SK-N-SH (cell line): Measurements from ENCODE around the gene DNMBP.

Source experiments
- EP300 ChIP-seq, 2 experiments: IDR thresholded peaks; 2 replicates each; pipeline versions ENCODE4 v1.4.0 to v1.6.1; 2012; ENCODE audit warnings: borderline replicate concordance in 1 of 2, low read depth in 1 of 2, low read length in 1 of 2
- EZH2phosphoT487 ChIP-seq: fragments of 200-600 bp; sonication (generic); IDR thresholded peaks from 2 replicates; pipeline ENCODE4 v1.6.1; 2017; ENCODE audit warnings: low read depth, mixed run types, mild to moderate bottlenecking, antibody characterized with exemption, moderate library complexity, borderline replicate concordance
- NFIC ChIP-seq: IDR thresholded peaks from 2 replicates; pipeline ENCODE4 v1.4.0; 2012; ENCODE audit warnings: borderline replicate concordance
- RFX5 ChIP-seq: IDR thresholded peaks from 2 replicates; pipeline ENCODE4 v1.6.1; 2012; ENCODE audit warnings: mild to moderate bottlenecking, improper control_type of control experiment, low read length
- RXRA ChIP-seq: IDR thresholded peaks from 2 replicates; pipeline ENCODE4 v1.4.0; 2012; ENCODE audit warnings: low read depth, mild to moderate bottlenecking, borderline replicate concordance
- TAF1 ChIP-seq: IDR thresholded peaks from 2 replicates; pipeline ENCODE4 v1.6.1; 2012; ENCODE audit warnings: low read depth, mild to moderate bottlenecking, low read length, moderate library complexity, borderline replicate concordance
- TCF12 ChIP-seq: IDR thresholded peaks from 2 replicates; pipeline ENCODE4 v1.4.0; 2012
- TF ChIP-seq, protein P1 (sequence below): fragments of 200-600 bp; sonication (generic); IDR thresholded peaks from 2 replicates; pipeline ENCODE4 v1.6.1; 2017; ENCODE audit warnings: antibody characterized with exemption, mild to moderate bottlenecking, moderate library complexity
- TF ChIP-seq, protein P2 (sequence below): fragments of 150-350 bp; IDR thresholded peaks from 2 replicates; pipeline ENCODE4 v1.6.1; 2017; ENCODE audit warnings: antibody characterized with exemption, low read length, low read depth, borderline replicate concordance
- TF ChIP-seq, protein P3 (sequence below): IDR thresholded peaks from 2 replicates; pipeline ENCODE4 v1.6.1; 2012; ENCODE audit warnings: mild to moderate bottlenecking, low read depth, low read length, moderate library complexity

DNA sequence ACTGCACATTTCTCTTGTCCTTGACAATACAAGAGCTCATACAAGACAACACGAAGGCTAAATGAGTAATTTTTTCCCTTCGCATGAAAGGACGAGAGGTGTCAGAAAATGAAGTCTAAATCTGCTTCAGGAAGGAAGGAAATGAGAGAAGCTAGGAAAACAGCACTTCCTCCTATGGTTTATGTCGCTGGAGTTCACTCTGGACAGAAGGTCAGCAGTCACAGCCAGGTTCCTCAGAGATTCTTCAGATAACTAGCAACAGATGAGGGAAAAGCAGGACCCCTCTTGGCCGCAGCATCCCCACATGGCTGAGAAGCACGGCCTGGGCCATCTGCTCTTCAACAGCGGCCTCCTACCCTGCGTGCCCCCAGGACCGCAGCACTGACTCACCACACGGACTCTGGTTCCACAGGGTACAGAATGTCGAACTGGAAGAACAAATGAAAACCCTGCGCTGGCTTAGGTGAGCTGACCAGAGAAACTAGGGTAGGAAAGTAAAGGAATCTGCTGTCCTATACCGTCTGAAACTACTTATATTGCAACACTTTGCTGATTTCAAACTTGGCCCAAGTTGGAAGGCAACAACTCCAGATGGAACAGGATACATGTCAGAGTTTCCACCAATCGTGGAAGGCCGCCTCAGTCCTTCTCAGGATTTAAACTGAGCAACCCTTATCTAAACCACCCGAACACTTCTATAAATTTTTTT, 26.3 kb downstream of the DNMBP start:
- TF ChIP-seq, protein P1, sequence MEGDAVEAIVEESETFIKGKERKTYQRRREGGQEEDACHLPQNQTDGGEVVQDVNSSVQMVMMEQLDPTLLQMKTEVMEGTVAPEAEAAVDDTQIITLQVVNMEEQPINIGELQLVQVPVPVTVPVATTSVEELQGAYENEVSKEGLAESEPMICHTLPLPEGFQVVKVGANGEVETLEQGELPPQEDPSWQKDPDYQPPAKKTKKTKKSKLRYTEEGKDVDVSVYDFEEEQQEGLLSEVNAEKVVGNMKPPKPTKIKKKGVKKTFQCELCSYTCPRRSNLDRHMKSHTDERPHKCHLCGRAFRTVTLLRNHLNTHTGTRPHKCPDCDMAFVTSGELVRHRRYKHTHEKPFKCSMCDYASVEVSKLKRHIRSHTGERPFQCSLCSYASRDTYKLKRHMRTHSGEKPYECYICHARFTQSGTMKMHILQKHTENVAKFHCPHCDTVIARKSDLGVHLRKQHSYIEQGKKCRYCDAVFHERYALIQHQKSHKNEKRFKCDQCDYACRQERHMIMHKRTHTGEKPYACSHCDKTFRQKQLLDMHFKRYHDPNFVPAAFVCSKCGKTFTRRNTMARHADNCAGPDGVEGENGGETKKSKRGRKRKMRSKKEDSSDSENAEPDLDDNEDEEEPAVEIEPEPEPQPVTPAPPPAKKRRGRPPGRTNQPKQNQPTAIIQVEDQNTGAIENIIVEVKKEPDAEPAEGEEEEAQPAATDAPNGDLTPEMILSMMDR: no peak
- TF ChIP-seq, protein P2, sequence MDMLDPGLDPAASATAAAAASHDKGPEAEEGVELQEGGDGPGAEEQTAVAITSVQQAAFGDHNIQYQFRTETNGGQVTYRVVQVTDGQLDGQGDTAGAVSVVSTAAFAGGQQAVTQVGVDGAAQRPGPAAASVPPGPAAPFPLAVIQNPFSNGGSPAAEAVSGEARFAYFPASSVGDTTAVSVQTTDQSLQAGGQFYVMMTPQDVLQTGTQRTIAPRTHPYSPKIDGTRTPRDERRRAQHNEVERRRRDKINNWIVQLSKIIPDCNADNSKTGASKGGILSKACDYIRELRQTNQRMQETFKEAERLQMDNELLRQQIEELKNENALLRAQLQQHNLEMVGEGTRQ: no peak
- TF ChIP-seq, protein P3, sequence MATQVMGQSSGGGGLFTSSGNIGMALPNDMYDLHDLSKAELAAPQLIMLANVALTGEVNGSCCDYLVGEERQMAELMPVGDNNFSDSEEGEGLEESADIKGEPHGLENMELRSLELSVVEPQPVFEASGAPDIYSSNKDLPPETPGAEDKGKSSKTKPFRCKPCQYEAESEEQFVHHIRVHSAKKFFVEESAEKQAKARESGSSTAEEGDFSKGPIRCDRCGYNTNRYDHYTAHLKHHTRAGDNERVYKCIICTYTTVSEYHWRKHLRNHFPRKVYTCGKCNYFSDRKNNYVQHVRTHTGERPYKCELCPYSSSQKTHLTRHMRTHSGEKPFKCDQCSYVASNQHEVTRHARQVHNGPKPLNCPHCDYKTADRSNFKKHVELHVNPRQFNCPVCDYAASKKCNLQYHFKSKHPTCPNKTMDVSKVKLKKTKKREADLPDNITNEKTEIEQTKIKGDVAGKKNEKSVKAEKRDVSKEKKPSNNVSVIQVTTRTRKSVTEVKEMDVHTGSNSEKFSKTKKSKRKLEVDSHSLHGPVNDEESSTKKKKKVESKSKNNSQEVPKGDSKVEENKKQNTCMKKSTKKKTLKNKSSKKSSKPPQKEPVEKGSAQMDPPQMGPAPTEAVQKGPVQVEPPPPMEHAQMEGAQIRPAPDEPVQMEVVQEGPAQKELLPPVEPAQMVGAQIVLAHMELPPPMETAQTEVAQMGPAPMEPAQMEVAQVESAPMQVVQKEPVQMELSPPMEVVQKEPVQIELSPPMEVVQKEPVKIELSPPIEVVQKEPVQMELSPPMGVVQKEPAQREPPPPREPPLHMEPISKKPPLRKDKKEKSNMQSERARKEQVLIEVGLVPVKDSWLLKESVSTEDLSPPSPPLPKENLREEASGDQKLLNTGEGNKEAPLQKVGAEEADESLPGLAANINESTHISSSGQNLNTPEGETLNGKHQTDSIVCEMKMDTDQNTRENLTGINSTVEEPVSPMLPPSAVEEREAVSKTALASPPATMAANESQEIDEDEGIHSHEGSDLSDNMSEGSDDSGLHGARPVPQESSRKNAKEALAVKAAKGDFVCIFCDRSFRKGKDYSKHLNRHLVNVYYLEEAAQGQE: peak; percentile 13; the same call in 1 of the 2 replicates
- peak in 1 of 2 experiments; percentile 84; a peak in 2 of 4 replicates for TF ChIP-seq EP300 (IDR thresholded peaks at IDR 0.05; ENCODE audit: borderline replicate concordance in 1 of 2, low read depth in 1 of 2, low read length in 1 of 2)
- TF ChIP-seq TCF12: peak; percentile 98
- no peak for TF ChIP-seq EZH2phosphoT487
- peak; percentile 52; the same call in 1 of the 2 replicates for TF ChIP-seq RXRA
- TF ChIP-seq TAF1: 0 out of 2 replicates have a peak, but pooled peaks have one; percentile 24
- TF ChIP-seq NFIC: peak; percentile 78
- no peak for TF ChIP-seq RFX5
